SK-N-SH treated with all-trans-retinoic acid at 6 μM for 48 hours (cell line): Measurements from ENCODE around the gene TEX261.

Experiments
- CREB5 ChIP-seq: fragments of 250-450 bp; sonication (Bioruptor Pico); IDR thresholded peaks from 2 replicates; pipeline ENCODE4 v1.5.1; 2020; ENCODE audit warnings: low read depth, mild to moderate bottlenecking, moderate library complexity
- ESRRG ChIP-seq: fragments of 250-450 bp; sonication (Bioruptor Pico); IDR thresholded peaks from 2 replicates; pipeline ENCODE4 v1.6.1; 2021; ENCODE audit warnings: mild to moderate bottlenecking
- ISL1 ChIP-seq: fragments of 250-450 bp; sonication (Bioruptor Pico); IDR thresholded peaks from 2 replicates; pipeline ENCODE4 v2.1.2; 2022; ENCODE audit warnings: mild to moderate bottlenecking, moderate library complexity
- SNAI2 ChIP-seq: fragments of 250-450 bp; sonication (Bioruptor Pico); IDR thresholded peaks from 2 replicates; pipeline ENCODE4 v1.5.0; 2020; ENCODE audit warnings: mild to moderate bottlenecking, moderate library complexity
- ZC3H10 ChIP-seq: fragments of 250-450 bp; sonication (Bioruptor Pico); IDR thresholded peaks from 2 replicates; pipeline ENCODE4 v1.5.1; 2021; ENCODE audit warnings: mild to moderate bottlenecking, moderate library complexity
- TF ChIP-seq, protein P1 (sequence below): fragments of 250-450 bp; sonication (Bioruptor Pico); IDR thresholded peaks from 2 replicates; pipeline ENCODE4 v1.8.0; 2020; ENCODE audit warnings: mild to moderate bottlenecking, moderate library complexity, borderline replicate concordance

DNA sequence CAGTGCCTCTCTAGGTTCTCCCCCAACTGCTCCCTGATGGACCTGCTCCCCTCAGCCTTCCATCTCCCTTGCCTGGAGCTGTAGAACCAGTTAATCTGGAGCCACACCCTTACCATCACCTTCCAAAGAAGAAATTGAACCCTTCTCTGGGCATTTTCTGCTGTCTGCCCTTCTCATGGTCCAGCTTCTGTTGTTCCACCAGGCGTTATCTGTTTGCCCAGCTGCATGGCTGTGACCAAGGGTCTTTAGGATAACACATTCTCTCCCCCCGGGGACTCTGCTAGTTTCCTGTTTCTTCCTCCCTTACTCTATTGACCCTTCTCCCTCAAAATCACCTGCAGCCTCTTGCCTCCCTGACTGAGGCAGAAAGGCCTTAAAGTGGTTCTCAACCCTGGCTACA is 19.4 kb downstream of the TEX261 start:
- TF ChIP-seq ZC3H10 (CRISPR knock-in tag) (no peak), ESRRG (no peak), ISL1 (CRISPR knock-in tag) (no peak), CREB5 (CRISPR knock-in tag) (no peak), SNAI2 (CRISPR knock-in tag) (no peak)
- TF ChIP-seq, protein P1, sequence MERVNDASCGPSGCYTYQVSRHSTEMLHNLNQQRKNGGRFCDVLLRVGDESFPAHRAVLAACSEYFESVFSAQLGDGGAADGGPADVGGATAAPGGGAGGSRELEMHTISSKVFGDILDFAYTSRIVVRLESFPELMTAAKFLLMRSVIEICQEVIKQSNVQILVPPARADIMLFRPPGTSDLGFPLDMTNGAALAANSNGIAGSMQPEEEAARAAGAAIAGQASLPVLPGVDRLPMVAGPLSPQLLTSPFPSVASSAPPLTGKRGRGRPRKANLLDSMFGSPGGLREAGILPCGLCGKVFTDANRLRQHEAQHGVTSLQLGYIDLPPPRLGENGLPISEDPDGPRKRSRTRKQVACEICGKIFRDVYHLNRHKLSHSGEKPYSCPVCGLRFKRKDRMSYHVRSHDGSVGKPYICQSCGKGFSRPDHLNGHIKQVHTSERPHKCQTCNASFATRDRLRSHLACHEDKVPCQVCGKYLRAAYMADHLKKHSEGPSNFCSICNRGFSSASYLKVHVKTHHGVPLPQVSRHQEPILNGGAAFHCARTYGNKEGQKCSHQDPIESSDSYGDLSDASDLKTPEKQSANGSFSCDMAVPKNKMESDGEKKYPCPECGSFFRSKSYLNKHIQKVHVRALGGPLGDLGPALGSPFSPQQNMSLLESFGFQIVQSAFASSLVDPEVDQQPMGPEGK (CRISPR knock-in tag): no peak
